Measurements from ENCODE around the gene RTEL1.
A peak's percentile ranks its signal among the peaks of the same experiment; 100 is the strongest.
"Not testable (repeated sequence)": the region's sequence is repeated elsewhere in the genome, so short reads cannot be mapped to it uniquely, and the experiment has no call there.

RTEL1 gene

DNA sequence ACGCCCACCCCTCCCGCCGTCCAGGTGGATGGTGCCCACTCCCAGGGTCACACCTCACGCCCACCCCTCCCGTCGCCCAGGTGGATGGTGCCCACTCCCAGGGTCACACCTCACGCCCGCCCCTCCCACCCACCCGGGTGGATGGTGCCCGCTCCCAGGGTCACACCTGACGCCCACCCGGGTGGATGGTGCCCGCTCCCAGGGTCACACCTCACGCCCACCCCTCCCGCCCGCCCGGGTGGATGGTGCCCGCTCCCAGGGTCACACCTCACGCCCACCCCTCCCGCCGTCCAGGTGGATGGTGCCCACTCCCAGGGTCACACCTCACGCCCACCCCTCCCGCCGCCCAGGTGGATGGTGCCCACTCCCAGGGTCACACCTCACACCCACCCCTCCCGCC lies 7.6 kb upstream of the RTEL1 start:
- not testable (repeated sequence) for DNase-seq (ENCODE audit: low spot score)

DNA sequence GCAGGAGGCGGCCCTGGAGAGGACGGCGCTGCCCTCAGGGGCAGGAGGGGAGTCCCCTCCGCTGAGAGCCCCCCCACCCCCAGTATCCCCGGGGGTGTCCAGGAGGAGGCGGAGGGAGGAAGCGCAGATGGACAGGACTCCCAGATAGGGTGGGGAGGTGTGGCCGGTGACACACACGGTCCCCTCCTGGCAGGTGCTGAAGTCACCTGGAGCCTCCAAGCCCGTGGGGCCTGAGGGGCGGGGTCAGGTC lies 6.2 kb upstream of the RTEL1 start:
- DNase-seq (ENCODE audit: low spot score), result no peak

DNA sequence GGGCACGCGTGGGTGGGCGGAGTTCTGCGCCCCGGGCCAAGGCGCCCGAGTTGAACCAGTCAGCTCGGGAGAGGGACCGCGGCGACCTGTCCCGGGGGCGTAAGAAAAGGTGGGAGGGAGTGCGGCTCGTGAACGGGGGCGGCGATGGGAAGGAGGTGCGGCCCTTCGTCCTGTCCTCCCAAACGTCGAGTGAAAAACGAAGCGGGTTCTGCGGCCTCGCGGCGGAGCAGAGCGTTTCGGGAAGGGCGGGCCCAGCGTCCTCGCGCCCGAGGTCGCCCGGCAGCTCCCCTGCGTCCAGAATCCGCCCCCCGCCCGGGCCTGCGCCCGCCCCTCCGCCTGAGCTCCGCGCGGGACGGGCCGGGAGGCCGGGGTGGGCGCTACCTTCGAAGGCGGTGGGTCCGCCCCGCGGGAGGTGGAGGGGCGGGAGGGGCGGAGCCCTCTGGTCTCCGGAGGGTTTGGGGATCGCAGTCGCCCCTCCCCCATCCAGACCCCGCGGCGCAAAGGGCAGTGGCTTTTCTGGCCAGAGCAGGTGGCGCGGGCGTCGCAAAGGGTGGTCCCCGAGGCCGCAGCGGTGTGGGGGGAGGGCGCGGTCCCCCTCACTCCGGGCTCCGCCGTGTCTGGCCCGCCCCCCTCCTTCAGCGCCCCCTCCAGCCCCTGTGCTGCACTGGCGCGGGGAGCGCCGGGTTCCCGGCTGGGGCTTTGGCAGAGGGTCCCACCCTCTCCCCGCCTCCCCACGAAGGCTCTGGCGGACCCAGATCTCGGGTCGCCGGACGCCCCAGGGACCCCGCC lies 5.7 kb upstream of the RTEL1 start:
- DNase-seq (ENCODE audit: low spot score), result no peak

DNA sequence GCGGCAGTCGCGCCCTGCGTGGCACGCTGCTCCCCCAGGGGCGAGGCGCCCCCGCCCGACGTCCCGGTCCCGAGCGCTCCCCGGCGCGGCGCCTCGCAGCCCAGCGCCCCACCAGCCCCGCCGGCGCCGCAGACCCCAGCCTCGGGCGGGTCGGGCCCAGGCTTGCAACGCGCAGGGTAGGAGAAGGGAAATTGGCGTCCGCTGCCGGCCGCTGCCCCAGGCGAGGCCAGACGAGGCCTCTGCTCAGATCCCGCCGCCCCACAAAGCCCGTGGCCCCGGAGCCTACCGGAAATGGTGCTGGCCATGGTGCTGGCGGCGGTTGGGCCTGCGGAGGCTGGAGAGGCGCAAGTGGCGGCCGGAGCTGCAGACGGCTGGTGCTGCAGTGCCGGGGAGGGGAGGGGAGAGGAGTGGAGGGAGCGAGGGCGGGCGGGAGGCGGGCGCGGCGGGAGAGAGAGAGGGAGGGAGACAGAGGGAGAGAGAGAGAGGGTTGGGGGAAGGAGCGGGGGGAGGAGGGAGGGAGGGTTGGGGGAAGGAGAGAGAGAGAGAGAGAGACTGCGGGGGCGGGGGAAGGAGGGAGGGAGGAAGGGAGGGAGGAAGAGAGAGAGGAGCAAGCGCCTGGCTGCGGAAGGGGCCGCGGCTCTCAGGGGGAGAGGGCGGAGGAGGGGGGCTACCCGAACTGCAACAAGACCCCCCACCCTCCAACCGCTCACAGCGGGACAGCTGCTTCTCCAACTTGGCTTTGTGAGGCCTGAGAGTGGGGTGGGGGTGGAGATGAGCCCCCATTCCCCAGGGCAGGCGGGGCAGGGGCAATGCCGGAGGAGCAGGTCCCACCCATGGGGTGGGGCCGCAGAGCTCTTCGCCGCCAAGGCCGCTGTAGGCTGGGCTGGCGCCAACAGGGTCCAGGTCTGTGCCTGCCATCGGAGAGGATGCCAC lies 4.8 kb upstream of the RTEL1 start, which contains the start of gene STMN3:
TSS of gene STMN3 (minus strand) at position 384 of the 933 bp plus-strand sequence. CDS start at position 305, 79 bp downstream.
- peak; percentile 47 for DNase-seq (ENCODE audit: low spot score)

DNA sequence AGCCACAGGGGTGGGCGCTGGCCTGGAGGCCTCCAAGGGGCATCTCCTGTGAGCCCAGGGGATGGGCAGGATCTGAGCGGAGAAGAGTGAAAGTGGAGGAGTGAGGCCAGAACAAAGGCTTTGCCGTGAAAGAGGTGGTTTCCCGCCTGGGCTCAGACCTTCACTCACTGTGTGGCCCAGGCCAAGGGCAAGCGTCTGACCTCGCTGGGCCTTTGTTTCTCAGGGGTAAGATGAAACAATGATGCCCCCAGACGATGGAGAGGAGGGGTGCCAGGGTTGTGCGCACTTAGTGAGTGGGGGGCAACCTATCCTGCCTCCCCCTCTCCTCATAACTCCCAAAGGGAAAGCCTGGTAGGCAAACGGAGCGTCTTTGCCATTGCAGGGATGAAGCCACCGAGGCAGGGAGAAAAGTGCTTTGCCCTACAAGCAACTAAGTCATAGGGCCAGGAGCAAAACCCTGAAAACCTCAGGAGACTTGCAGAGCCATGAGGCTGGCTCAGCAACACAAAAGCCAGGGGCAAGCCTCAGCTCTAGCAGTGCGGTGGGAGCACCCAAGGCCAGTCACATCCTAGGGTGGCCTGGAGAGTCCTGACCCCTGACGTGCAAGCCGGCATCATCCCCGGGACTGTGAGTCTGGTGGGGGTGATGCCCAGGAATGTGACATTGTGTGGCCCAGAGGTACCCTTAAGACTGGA lies 4.0 kb upstream of the RTEL1 start:
- DNase-seq (ENCODE audit: low spot score), result no peak

DNA sequence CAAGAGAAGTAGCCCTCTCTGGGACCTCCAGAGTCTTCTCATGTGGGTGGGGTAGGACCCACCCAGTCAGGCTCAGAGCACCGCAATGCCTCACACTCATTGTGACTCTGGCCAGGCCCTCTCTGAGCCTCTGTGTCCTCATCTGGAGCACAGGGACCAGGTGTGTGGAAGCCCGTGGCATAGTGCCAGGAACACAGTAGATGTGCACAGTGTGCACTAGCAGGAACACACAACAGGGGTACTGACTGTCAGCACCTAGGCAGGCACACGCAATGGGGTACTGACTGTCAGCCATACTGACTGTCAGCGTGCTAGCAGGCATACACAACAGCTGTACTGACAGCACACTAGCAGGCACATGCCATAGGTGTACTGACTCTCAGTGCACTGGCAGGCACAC lies 2.9 kb upstream of the RTEL1 start:
- no peak for DNase-seq (ENCODE audit: low spot score)

DNA sequence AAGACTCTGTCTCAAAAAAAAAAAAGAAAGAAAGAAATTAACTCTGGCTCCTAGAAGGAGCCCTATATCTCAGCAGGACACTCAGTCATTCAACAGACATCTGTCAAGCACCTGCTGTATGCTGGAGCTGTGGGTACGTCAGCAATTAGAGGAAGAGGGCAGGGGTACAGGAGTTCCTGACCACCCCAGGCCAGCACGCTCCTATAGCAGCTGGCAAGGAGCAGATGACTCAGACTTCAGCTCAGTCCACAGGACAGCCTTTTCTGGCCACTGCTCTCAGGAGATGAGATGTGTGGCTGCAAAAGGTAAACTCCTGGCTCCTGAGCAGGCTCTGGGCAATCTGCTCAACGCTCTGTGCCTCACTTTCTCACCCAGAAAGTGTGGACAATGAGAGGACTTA lies 1.7 kb upstream of the RTEL1 start:
- no peak for DNase-seq (ENCODE audit: low spot score)

DNA sequence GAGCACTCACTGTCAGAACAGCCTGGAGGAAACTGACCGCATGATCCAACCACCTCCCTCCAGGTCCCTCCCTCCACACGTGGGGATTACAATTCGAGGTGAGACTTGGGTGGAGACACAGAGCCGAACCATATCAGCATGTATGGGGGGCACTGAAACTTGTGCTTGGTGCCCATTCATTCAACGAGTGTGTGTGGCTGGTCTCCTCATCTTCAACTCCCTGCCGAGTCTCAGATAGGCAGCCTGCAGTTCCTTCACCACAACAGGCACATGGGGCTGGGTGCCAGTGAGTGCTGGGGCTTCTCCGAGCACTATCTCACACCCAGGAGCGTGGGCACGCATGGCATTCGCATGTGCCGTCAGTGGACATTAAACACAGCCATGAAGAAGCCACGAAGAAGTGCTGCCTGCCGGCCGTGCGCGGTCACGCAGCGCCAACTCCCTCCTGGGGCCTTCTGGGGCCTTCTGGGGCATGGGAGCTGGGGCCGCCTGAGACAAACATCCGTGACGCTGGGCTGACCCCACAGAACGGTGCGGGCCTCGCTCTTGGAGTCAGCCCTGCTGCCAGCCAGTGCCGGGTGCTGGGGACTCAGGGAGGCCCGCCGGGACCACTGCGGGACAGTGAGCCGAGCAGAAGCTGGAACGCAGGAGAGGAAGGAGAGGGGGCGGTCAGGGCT lies 714 bp upstream of the RTEL1 start:
- no peak for DNase-seq (ENCODE audit: low spot score)

DNA sequence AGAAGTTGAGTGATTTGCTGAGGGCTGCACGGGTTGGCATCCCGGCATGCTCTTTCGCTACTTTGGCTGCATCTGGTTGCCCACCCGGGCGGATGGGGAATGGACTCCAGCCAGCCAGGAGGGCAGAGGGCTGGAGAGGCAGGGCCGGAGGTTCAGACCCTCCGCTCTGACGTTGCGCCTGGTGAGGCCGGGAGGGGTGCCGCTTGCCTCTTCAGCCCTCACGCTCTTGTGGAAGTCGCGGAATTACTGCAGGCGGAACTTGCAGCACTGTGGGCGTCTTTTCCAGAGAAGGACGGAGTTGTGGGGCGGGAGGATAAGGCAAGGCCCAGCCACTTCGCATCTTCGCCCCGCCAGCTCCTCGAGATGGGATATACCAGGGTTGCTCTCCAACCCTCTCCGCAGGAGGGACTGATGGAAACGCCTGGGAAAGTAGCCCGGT lies 656 bp downstream of the RTEL1 start:
- DNase-seq (ENCODE audit: low spot score), result peak; percentile 28

DNA sequence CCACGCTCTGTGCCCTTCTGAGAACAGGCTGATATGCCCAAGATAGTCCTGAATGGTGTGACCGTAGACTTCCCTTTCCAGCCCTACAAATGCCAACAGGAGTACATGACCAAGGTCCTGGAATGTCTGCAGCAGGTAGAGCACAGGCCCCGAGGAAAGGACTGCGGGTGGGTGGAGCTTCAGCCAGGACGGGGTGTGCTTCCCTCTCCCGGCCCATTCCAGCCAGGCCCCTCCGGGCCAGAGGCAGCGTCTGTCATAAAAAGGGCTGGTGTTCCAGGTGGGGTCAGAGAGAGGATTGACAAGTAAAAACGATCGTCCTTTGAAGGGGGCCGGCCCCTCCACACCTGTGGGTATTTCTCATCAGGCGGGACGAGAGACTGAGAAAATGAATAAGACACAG lies 1.3 kb downstream of the RTEL1 start:
- DNase-seq (ENCODE audit: low spot score), result no peak

DNA sequence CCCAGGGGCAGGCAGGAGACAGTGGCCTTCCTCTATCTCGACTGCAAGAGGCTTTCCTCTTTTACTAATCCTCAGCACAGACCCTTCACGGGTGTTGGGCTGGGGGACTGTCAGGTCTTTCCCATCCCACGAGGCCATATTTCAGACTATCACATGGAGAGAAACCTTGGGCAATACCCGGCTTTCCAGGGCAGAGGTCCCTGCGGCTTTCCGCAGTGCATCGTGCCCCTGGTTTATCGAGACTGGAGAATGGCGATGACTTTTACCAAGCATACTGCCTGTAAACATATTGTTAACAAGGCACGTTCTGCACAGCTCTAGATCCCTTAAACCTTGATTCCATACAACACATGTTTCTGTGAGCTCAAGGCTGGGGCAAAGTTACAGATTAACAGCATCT lies 2.1 kb downstream of the RTEL1 start:
- not testable (repeated sequence) for DNase-seq (ENCODE audit: low spot score)

DNA sequence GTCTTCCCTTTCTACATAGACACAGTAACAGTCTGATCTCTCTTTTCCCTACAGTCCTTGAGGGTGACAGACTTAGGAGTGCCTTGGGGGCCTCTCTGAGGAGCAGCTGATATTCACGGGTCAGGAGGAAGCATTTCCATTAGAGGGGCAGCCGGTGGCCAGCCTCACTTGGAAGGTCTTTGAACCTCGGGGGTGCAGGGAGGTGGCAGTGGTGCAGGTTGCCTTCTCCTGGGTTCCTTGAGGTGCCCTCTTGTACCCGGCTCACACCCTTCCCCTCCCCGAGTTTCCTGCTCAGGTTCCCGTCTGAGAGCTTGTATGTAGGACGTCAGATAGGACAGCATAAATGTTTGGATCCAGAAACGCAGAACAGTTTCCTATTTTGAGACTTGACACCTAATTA lies 2.5 kb downstream of the RTEL1 start:
- DNase-seq (ENCODE audit: low spot score), result no peak

DNA sequence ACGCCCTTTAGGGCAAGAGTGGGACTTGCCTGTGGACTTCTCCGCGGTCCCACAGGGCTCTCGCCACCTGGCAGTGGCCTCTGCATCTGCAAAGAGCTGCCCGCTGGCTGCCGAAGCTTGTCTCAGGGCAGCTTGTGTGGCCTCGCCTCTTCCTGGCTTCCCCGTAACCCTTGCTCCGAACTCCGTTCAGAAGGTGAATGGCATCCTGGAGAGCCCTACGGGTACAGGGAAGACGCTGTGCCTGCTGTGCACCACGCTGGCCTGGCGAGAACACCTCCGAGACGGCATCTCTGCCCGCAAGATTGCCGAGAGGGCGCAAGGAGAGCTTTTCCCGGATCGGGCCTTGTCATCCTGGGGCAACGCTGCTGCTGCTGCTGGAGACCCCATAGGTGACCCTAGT lies 3.0 kb downstream of the RTEL1 start:
- DNase-seq (ENCODE audit: low spot score), result no peak

DNA sequence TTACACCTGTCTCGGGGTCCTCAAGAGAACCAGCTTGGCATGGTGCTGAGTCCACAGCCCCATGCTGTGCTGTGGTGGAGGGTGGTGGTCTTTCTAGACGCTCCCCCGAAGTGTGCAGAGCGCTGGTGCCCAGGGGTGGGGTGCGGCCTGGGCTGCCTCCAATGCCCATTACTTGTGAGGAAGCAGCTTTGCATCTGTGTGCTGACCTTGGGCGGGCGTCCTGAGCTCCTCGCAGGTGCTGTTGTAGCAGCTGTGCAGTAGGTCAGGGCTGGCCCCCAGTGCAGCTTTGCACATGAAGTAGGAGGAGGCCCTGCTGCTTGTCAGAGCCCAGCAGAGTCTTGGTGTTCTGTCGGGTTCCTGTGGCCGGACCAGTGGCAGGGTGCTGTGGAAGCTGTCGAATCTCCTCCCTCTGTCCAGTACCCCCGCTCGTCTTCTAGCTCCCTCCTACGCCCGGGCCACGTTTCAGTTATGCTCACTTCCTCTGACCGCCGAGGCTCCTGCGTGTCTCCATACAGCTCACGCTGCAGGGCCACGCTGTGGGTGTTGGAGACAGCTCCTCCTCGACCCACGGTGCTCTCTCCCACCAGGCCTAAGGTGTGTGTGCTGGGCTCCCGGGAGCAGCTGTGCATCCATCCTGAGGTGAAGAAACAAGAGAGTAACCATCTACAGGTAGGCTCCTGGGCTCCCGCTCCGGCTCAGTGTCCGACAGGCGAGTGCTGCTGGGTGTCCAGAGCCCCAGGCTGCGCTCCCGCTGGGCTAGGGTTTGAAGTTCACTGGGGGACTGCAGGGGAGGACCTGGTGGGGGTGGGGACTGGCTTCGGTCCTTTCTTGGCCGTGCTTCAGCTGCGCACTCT lies 4.1 kb downstream of the RTEL1 start:
- DNase-seq (ENCODE audit: low spot score), result no peak

DNA sequence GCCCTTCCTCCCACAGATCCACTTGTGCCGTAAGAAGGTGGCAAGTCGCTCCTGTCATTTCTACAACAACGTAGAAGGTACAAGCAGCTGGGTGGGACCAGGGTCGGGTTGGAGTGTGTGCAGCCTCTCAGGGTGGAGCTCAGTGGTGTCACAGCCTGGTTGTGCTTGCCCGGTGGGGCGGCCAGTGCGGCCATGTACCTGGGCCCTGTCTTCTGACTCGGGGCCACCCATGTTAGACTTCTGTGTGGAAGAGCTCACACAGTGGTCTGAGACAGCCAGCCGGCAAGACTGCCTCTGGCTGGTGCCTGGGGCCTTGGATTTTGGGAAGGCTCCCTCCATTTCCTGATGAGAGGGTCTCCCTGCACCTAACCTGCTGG lies 4.7 kb downstream of the RTEL1 start:
- DNase-seq (ENCODE audit: low spot score), result no peak

DNA sequence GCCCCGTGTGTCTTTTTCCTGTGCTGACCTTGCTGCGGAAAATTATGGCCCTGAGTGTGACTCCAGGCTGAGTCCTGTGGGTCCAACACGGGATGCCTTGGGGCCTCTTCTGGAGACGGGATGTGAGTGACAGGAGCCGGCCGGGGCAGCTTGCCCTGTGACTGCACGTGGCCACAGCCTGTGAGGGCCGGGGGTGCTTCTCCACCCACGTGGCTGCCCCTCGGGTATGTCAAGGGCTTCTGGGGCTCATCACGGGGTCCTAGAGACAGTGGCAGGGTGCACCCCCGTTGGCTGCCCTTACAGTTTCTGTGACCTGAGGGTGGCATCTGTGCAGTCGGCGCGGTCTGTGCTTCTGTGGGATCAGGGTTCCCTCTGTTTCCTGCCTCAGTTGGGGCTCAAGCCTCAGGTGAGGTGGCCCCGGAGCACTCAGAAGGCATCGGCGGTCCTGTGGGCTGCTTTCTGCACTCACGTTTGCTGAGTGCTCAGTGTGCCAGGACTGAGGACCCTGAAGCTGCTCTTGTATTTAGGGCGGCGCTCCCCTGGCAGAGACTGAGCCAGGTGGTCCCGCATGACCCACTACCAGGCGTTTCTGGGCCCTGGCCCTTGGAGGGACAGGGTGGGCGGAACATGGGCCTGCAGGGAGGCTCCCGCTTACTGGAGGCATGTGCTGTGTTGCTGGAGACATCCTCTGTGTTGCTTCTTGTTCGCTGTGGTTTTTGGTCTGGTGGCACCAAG lies 5.4 kb downstream of the RTEL1 start:
- no peak for DNase-seq (ENCODE audit: low spot score)

DNA sequence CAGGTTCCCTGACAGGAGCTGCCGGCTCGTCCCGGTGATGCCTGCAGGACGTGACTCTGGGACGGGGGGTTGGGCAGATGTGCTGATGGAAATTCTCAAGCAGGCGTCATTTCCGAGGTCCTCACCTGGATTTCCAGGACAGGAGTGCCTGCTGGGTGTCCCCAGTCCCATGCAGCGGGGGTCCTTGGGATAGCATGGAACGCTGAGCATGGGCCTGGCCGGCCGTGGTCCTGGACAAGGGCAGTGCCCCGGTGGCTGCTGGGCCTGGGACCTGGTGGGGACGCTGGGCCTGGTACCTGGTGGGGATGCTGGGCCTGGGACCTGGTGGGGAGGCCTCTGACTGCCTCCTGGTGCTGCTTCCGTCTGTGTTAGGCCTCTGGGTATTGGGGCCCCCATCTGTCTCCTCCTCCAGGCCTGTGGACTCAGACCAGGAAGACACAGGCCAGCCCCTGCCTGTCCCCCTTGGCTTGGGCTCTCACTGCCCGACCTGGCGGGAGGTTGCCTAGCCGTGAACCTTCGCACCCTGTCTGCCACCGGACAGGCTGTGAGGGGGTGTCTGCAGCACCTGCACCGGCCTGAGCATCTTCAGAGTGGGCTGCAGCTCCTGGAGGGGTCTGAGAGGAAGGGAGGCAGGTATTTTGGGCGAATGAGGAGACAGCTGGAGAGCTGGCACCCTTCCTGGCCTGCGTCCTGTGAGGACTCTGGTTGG lies 6.2 kb downstream of the RTEL1 start:
- no peak for DNase-seq (ENCODE audit: low spot score)

DNA sequence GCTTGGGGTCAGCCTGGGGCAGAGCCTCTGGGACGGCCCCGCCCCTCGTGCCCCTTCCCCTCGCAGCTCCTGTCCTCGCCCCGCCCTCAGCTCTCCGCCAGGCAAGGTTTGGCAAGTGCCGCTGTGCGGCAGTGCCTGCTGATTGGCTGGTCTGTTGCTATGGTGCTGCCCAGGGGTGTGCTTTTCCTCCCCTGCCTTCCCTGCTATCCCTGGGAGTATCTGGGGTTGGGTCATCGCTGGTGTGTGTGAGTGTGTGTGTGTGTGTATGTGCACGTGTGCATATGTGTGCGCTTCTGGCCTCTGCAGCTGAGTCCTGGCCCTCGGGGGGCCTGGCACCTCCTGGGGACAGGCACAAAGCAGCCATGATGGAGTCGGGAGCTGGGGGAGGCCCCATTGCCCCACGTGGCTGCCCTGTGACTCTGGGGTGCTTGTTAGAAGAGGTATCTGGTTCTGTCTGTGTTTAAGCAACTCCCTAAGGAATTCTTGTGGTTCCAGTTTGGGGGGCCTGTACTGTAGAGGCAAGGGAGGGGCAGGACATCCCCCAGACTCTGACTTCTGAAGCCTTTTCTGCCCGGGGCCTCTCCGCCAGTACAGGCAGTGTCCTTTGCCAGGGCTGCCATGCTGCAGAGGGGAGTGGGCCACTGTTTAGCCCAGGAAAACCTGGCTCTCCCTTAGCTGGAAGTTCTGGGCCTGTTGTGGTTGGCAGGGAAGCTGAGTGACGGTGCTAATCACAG lies 6.9 kb downstream of the RTEL1 start:
- DNase-seq (ENCODE audit: low spot score), result no peak

DNA sequence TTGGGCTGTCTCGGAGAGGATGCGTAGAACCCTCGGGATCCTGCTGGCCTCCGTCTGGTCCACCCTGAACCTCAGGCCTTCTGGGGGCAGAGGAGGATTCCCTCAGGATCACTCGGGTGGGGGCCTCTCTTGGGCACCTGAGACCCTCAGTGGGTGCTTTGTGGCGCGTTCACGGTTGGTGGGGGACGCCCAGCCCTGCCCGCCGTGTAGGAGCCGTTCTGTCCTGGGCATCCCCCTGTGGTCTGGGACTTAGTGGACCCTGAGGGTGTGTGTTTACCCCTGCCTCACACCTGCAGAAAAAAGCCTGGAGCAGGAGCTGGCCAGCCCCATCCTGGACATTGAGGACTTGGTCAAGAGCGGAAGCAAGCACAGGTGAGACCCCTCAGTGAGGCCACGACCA lies 7.6 kb downstream of the RTEL1 start:
- no peak for DNase-seq (ENCODE audit: low spot score)

All from activated CD4-positive, alpha-beta T cell treated with anti-CD3 and anti-CD28 coated beads, Interleukin-2, Interleukin-4, amounts not matched to agents 100 ng/mL and 50 ng/mL, durations not matched to agents 16 hours and 8 hours (primary cell).